ENCODE measurements around the gene CAMK2G.

CAMK2G gene

DNA sequence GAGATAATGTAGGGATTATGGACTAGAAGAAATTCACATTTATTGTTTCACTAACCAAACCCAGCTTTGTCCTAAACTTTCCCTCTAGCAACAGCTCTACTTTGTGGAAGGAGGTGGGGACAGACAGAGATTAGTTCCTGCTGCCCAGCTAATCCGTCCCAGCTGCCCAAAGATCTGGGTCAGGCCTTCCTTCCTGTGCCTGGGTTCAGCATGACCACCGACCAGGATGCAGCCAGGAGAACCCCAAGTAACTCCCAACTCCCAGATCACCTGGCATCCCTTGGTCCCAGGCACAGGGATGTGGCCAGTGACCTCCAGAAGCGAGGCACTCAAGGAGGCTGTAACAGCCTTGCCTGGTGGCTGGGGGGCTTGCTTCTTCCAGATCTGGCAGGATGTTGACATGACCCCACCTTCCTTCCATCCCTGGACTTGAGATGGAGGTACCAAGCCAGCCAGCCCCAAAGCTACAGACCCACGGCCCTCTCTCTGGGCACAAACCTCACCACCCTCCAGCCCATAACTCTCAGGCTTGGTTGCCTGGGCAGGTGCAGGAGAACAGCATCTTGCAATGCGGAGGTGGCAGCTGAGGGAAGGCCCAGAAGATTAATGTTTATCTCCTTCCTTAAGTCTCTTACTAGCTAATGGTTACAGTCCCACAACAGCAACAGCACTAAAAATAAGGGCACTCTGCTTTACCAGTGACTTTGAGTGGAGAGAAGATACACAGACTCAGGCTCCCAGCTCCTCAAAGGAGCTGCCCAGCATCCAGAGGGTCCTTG lies 11.1 kb downstream of the CAMK2G start:
- no peak for DNase-seq (ENCODE audit: low spot score)

DNA sequence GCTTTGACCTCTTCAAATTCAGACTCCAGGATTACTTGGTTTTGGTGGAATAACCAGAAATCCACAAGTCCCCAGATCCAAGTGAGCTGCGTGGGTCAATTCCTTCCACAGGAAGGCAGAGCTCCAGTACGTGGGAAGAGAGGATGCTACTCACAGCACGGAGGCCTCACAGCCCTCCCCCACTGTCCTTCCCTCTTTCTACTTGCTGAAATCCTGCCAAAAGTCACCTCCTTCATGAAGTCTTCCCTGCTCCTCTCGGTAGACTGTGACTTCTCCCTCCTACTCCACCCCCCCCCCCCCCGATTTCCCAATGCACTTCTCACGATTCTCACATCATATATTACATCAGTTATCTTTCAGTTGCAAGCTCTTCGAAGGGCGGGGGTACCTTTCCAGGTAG lies 12.3 kb downstream of the CAMK2G start:
- no peak for DNase-seq (ENCODE audit: low spot score)

GRCh38 chr10:73859784-73860491 lies 14.4 kb downstream of the CAMK2G start:
- peak; percentile 15 for DNase-seq (ENCODE audit: low spot score)

DNA sequence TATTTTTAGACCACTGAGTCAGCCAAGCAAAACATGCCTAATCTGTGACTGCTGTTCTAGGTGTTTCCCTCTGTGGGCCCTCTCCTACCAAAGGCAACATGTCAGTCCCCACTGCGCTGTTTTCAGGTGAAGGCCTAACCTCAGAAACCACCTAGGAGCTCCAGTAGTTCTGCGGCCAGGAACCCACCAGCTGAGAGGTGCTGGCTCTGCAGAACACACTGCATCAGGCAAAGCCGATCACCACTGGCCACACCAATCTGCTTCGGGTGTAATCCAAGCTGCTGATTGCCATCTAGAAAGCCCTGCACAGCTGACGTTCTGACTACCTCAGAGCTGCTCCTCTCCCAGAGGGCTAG lies 14.9 kb downstream of the CAMK2G start:
- peak; percentile 43 for DNase-seq (ENCODE audit: low spot score)

GRCh38 chr10:73858750-73859427 lies 15.5 kb downstream of the CAMK2G start:
- DNase-seq (ENCODE audit: low spot score) = no peak

DNA sequence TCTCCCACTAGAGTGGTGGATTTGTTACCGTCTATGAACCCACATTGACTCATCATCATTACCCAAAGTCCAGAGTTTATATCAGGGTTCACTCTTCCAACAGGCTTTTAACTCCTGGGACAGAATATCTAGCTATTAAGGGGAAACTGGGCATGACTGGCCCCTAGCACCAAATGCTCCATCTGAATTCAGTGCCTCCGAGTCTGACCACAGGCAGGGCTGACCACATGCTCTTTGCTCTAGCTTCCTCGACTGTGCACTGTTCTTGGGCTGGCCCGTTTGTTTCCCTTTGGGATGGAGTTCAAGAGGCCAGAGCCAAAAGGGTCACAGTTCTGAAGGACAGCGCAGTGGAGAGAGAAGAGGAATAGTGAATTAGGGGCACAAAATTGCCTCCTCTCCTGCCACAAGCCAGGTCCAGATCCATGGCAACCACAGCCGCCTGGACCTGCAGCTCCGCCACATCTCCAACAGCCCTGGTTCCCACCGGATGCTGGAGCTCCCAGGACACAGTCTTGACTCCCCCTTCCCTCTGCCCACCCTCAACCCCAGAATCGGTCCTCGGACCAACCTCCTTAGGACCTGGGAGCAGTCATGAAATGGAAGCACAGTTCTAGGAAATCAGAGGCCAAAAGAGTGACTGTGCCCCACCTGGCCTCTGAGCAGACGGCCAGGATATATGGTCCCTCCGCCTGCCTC lies 16.2 kb downstream of the CAMK2G start:
- DNase-seq (ENCODE audit: low spot score) = no peak

GRCh38 chr10:73857446-73857845 lies 16.9 kb downstream of the CAMK2G start:
- DNase-seq (ENCODE audit: low spot score) = peak; percentile 37

GRCh38 chr10:73856261-73856660 lies 18.1 kb downstream of the CAMK2G start:
- no peak for DNase-seq (ENCODE audit: low spot score)

- DNase-seq (ENCODE audit: low spot score) = no peak
Observed at GRCh38 chr10:73855413-73855812, 18.9 kb downstream of the CAMK2G start.

DNA sequence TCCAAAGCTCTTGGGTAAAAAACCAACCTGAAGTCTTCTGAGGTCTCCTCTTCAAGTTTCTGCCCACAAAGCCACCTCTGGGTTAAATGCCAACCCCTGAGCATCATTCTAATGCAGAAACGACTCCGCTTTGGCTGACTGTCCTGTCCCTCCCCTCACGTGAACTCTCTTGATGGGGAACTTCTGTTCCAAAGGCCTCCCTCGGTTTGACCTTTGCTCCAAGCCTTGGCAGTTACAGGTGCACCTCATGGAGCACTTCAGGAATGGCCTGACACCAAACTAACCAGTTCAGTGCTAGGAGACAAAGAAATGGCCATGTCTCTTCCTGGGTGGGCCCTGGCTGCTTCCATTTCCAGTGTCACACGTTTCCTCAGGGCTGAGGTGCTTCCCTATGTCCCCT lies 20.0 kb downstream of the CAMK2G start:
- no peak for DNase-seq (ENCODE audit: low spot score)

GRCh38 chr10:73853196-73853595 lies 21.2 kb downstream of the CAMK2G start:
- DNase-seq (ENCODE audit: low spot score) = no peak

GRCh38 chr10:73850863-73851461 lies 23.4 kb downstream of the CAMK2G start:
- DNase-seq (ENCODE audit: low spot score) = no peak

DNA sequence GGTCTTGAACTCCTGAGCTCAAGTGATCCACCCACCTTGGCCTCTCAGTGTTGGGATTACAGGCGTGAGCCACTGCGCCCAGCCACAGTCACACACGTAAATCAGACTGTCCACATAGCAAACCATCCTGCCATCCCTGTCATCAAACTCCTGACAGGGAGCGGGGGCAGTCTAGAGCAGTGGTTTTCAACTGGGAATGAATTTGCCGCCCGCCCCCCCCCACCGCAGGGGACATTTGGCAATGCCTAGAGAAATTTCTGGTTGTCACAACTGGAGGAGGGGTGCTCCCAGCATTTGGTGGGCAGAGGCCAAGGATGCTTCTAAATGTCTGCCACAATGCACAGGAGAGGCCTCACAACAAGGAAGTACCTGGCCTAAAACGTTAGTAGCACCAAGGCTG lies 24.1 kb downstream of the CAMK2G start:
- DNase-seq (ENCODE audit: low spot score) = no peak

GRCh38 chr10:73848821-73849489 lies 25.4 kb downstream of the CAMK2G start:
- DNase-seq (ENCODE audit: low spot score) = peak; percentile 91

DNA sequence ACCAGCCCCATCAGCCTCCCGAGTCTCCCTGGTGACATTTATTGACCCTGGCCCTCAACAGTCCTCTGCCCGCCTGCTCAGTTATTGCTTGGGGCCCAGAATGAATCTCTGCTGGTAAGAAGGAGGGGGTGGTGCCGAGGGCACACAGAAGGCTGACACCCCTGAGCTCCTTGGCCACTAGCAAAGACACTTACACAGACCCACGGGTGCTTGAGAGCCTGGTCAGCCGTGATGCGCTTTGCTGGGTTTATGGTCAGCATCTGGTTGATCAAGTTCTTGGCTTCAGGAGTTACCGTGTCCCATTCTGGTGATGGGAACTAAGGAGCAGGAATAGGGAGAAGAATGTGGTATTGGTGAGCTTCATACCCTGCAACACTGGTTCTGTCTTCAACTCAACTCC lies 27.3 kb downstream of the CAMK2G start:
- DNase-seq (ENCODE audit: low spot score) = no peak

DNA sequence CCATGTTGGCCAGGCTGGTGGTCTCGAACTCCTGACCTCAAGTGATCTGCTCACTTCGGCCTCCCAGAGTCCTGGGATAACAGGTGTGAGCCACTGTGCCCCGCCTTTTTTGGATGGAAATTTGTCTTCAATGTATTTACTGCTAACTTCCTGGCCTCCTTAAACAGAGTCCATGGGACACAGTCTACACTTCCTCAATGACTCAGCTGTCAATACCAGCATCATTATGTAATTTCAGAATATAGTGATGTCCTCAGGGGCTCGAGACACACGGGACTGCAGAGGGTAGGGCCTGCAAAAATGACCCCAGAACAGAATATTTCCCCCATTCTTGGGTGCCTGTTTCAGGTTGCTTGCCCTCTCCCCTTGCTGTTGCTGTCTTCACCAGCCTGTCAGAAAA lies 31.1 kb downstream of the CAMK2G start:
- no peak for DNase-seq (ENCODE audit: low spot score)

- DNase-seq (ENCODE audit: low spot score) = no peak
Observed at GRCh38 chr10:73842349-73842748, 32.0 kb downstream of the CAMK2G start.

DNA sequence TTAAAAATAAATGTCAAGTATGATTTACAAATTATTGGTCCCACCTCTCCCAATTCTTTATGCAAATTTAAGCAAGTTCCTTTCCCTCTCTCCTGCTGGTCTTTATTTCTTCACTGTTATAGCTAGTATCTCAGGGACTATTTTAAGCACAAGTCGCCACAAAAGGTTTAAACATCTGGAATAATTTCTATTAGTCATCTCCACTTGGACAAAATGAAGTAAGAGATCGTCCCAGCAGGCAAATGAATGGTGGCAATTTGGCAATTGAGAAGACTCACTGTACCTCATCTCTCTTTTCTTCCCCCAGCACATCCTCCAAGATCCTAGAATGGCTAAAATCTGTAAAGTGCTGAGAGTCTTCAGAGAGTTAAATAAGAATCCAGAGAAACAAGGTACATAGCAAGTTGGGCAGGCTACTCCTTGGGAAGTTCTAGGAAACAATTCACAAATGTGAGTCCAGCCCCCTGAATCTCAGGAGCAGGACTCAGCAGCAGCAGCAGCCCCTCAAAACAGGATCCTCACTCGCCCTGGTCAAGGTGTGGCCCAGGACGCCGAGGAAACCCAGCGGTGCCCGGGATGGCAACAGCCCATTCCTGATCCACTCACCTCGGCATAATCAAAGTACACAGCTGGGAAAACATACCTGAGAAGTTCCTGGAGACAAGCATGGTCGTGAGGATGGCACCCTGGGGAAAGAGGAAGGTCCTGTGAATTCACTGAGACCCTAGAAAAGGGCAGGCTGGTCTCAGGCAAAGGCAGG lies 32.6 kb downstream of the CAMK2G start:
- no peak for DNase-seq (ENCODE audit: low spot score)

- DNase-seq (ENCODE audit: low spot score) = no peak
Observed at GRCh38 chr10:73841061-73841421, 33.3 kb downstream of the CAMK2G start.

DNA sequence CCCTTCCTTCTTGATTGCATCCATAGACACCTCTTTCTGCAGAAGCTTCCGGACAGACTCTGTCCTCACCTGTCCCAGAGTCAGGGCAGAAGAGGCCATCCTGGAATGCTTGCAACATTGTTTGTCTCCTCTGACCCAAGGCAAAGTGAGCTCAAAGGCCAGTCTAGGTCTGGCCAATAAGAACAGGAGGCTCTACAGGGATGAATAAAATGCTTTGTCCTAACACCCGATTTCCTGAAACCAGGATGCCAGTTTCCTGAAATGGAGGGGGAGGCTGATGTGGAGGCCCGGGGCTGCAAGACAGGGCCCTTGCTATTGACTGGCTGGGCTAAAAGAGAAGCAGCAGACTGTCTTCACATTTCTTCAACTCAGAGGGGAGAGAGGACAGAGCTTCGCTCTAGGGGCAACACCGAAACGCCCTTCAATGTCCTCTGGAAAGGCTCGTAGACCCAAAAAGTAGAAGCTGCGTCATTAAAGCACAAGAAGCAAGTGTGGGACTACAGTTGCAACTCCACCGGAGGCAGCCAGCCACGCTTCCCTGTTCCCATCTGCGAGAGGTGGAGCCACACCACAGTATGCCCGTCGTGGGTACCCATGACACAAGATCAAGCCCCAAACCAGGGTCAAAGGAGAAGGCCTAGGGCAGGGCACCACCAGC lies 33.8 kb downstream of the CAMK2G start:
- DNase-seq (ENCODE audit: low spot score) = no peak

DNA sequence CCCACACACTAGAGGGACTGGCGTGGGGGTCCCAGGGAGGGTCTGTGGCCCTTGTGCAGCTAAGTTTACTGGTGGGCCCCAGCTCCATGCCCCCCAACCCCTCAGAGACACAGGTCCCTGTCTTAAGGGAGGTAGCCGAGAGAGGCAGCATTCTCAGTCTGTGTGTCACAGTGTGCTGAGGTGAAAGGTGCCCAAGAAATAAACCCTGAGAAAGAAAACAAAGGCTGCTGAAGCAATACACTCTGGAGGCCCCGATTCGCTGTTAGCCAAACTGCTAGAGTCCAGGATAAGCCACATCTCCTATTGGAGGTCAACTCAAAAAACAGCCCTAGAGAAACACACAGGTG lies 34.3 kb downstream of the CAMK2G start:
- no peak for DNase-seq (ENCODE audit: low spot score)
